ENCODE measurements around the gene YPEL2.

YPEL2 gene

GRCh38 chr17:59440757-59441463 lies 109.5 kb downstream of the YPEL2 start:
- H3K27me3 Mint-ChIP-seq = no peaks in the 10 kb centered on the region

GRCh38 chr17:59441464-59442096 lies 110.1 kb downstream of the YPEL2 start:
- Mint-ChIP-seq H3K27ac (no peak overlapping the region), H3K4me3 (no peak overlapping the region), H3K27me3 (no peaks in the 10 kb centered on the region), H3K4me1 (peaks cover 25 to 43% of the 10 kb centered on the region in 2 donors), H3K9me3 (no peaks in the 10 kb centered on the region), H3K36me3 (no peaks in the 10 kb centered on the region)
- no peak for DNase-seq
- ATAC-seq (replicated peaks) = no peak

More at GRCh38 chr17:59440757-59441463, 109.5 kb downstream of the YPEL2 start:
- H3K4me1 Mint-ChIP-seq = peaks cover 27 to 48% of the 10 kb centered on the region in 2 donors
- H3K4me3 Mint-ChIP-seq = peak overlapping the region in 1 of 2 donors; percentile 4
- H3K36me3 Mint-ChIP-seq = no peaks in the 10 kb centered on the region
- no peak overlapping the region for H3K27ac Mint-ChIP-seq
- ATAC-seq (replicated peaks) (peak; percentile 92 to 96), DNase-seq (peak; percentile 69)
- H3K9me3 Mint-ChIP-seq = no peaks in the 10 kb centered on the region

GRCh38 chr17:59443106-59443505 lies 111.7 kb downstream of the YPEL2 start:
- Mint-ChIP-seq H3K36me3 (no peaks in the 10 kb centered on the region), H3K4me3 (no peak overlapping the region), H3K27ac (no peak overlapping the region), H3K4me1 (peaks cover 17 to 30% of the 10 kb centered on the region in 2 donors), H3K9me3 (no peaks in the 10 kb centered on the region), H3K27me3 (no peaks in the 10 kb centered on the region)
- ATAC-seq (replicated peaks) (no peak), DNase-seq (no peak)
